ENCODE results near the gene CCDC30. TPM values are rescaled to one million over a fixed set of nuclear protein-coding genes. Genes with fewer than 3 reads are reported as not detected.

Gene CCDC30
- polyA plus RNA-seq, 3 donors: 0.95 to 1.5 (median 1.2) TPM

DNA sequence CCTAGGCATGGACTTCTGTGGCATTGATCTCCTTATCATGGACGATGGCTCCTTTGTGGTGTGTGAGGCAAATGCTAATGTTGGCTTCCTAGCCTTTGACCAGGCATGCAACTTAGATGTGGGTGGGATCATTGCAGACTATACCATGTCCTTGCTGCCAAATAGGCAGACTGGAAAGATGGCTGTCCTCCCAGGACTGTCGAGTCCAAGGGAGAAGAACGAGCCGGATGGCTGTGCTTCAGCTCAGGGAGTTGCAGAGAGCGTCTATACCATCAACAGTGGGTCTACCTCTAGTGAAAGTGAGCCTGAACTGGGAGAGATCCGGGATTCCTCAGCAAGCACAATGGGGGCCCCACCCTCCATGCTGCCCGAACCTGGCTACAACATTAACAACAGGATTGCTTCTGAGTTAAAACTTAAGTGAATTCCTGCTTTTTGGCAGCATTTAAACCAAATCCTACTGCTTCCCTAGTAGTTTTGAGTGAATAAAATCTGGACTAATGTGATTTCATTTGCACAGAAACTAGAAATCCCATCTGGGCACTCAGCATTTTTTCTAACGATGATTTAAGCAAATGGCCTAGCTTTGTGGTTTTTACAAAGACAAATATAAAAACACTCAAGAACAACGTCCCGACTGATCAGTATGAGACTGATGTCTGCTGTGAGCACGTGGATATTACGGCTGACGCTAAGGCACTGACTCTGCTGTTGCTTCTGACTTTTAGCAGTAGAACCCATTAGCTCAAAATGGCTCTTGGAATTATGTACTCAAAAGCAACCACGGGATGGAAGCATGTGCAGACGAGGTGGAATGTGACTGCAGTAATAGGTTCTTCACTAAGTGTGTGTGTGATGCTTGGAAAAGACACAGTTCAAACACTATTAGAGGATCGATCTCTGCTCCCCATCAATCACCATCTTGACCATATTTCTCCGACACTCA is 48.3 kb upstream of the CCDC30 start:
- no peaks in the 10 kb centered on the region for H3K36me3 Mint-ChIP-seq
- H3K9me3 Mint-ChIP-seq: peaks cover 0 to 3% (median 0%) of the 10 kb centered on the region in 7 donors
- WGBS (ENCODE audit: insufficient coverage): 94% methylated on average over 11 of the region's 17 CpGs
- DNase-seq: no peak
- no peak overlapping the region for H3K27ac Mint-ChIP-seq
- no peak overlapping the region for H3K27ac ChIP-seq (ENCODE audit: low read depth in 1 of 2, low read length in 2 of 2)
- no peaks in the 10 kb centered on the region for H3K4me1 ChIP-seq (ENCODE audit: control insufficient read depth in 1 of 2, insufficient read depth in 2 of 2, low read length in 2 of 2)
- TF ChIP-seq, protein P1, sequence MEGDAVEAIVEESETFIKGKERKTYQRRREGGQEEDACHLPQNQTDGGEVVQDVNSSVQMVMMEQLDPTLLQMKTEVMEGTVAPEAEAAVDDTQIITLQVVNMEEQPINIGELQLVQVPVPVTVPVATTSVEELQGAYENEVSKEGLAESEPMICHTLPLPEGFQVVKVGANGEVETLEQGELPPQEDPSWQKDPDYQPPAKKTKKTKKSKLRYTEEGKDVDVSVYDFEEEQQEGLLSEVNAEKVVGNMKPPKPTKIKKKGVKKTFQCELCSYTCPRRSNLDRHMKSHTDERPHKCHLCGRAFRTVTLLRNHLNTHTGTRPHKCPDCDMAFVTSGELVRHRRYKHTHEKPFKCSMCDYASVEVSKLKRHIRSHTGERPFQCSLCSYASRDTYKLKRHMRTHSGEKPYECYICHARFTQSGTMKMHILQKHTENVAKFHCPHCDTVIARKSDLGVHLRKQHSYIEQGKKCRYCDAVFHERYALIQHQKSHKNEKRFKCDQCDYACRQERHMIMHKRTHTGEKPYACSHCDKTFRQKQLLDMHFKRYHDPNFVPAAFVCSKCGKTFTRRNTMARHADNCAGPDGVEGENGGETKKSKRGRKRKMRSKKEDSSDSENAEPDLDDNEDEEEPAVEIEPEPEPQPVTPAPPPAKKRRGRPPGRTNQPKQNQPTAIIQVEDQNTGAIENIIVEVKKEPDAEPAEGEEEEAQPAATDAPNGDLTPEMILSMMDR (IDR thresholded peaks at IDR 0.05): no peak
- no peaks in the 10 kb centered on the region for H3K36me3 ChIP-seq (replicated peaks in 1 of 2; ENCODE audit: control insufficient read depth in 1 of 2, insufficient read depth in 2 of 2, low read length in 2 of 2)
- H3K4me3 ChIP-seq (replicated peaks in 1 of 3; ENCODE audit: low read depth in 2 of 3, low read length in 3 of 3): no peak overlapping the region
- no peak overlapping the region for H3K4me2 ChIP-seq (replicated peaks; ENCODE audit: extremely low read depth, low read length, poor library complexity, severe bottlenecking)
- intact Hi-C loops (cut with micrococcal nuclease): no loop called here
- no peaks in the 10 kb centered on the region for H3K9me3 ChIP-seq (replicated peaks in 1 of 2; ENCODE audit: control insufficient read depth in 1 of 2, insufficient read depth in 1 of 2, low read length in 2 of 2)
- no peaks in the 10 kb centered on the region for H3K79me2 ChIP-seq (ENCODE audit: insufficient read depth, low read length)
- H3K27me3 ChIP-seq (ENCODE audit: control insufficient read depth in 2 of 2, insufficient read depth in 2 of 2, low read length in 2 of 2): no peaks in the 10 kb centered on the region
- no peak overlapping the region for H3K9ac ChIP-seq (ENCODE audit: insufficient read depth, low read length, poor library complexity, severe bottlenecking)
- H3K4me1 Mint-ChIP-seq: no peaks in the 10 kb centered on the region
- H3K27me3 Mint-ChIP-seq (ENCODE audit: low read depth in 3 of 3): peaks cover 0 to 3% (median 2%) of the 10 kb centered on the region in 3 donors
- no peak overlapping the region for H3K4me3 Mint-ChIP-seq
- no peaks in the 10 kb centered on the region for H4K20me1 ChIP-seq (ENCODE audit: insufficient read depth, low read length)
- no peak overlapping the region for H2AFZ ChIP-seq (ENCODE audit: insufficient read depth, low read depth, low read length, poor library complexity, severe bottlenecking)

DNA sequence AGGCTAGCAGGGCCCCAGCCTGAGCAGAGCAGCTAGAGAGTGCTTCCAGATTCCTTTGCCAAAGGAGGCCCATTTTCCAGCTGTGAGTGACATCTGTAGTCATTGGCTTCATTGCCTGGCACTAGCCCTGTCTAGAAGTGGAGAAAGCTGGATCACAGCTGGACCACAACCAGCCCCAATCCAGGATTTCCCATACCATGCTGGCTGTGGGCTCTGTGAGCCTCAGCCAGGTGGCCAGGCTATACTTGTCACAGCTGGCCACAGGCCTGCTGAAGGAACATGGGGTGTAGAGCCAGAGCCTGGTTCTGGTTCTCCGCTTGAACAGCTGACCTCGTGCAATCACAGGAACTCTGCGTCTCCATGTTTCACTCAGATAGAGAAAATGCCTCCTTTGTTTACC is 45.9 kb upstream of the CCDC30 start:
- peaks cover 2 to 4% (median 3%) of the 10 kb centered on the region in 3 donors for H3K27me3 Mint-ChIP-seq (ENCODE audit: low read depth in 3 of 3)
- TF ChIP-seq, protein P1 (IDR thresholded peaks at IDR 0.05): no peak
- no peaks in the 10 kb centered on the region for H3K27me3 ChIP-seq (ENCODE audit: control insufficient read depth in 2 of 2, insufficient read depth in 2 of 2, low read length in 2 of 2)

More for the DNA sequence above, 45.9 kb upstream of the CCDC30 start:
- no peak for DNase-seq
- no peak overlapping the region for H3K4me3 Mint-ChIP-seq
- no peaks in the 10 kb centered on the region for H3K36me3 ChIP-seq (replicated peaks in 1 of 2; ENCODE audit: control insufficient read depth in 1 of 2, insufficient read depth in 2 of 2, low read length in 2 of 2)
- no peaks in the 10 kb centered on the region for H3K4me1 ChIP-seq (ENCODE audit: control insufficient read depth in 1 of 2, insufficient read depth in 2 of 2, low read length in 2 of 2)
- H3K9me3 ChIP-seq (replicated peaks in 1 of 2; ENCODE audit: control insufficient read depth in 1 of 2, insufficient read depth in 1 of 2, low read length in 2 of 2): no peaks in the 10 kb centered on the region
- no peak overlapping the region for H3K27ac Mint-ChIP-seq
- intact Hi-C loops (cut with micrococcal nuclease): no loop called here
- 54% methylated on average over 2 of the region's 3 CpGs for WGBS (ENCODE audit: insufficient coverage)
- H3K4me1 Mint-ChIP-seq: no peaks in the 10 kb centered on the region
- H3K36me3 Mint-ChIP-seq: no peaks in the 10 kb centered on the region
- H4K20me1 ChIP-seq (ENCODE audit: insufficient read depth, low read length): no peaks in the 10 kb centered on the region
- no peak overlapping the region for H3K27ac ChIP-seq (ENCODE audit: low read depth in 1 of 2, low read length in 2 of 2)
- no peaks in the 10 kb centered on the region for H3K79me2 ChIP-seq (ENCODE audit: insufficient read depth, low read length)
- no peak overlapping the region for H3K9ac ChIP-seq (ENCODE audit: insufficient read depth, low read length, poor library complexity, severe bottlenecking)
- no peak overlapping the region for H2AFZ ChIP-seq (ENCODE audit: insufficient read depth, low read depth, low read length, poor library complexity, severe bottlenecking)
- H3K9me3 Mint-ChIP-seq: peaks cover 0 to 4% (median 0%) of the 10 kb centered on the region in 7 donors
- no peak overlapping the region for H3K4me3 ChIP-seq (replicated peaks in 1 of 3; ENCODE audit: low read depth in 2 of 3, low read length in 3 of 3)
- H3K4me2 ChIP-seq (replicated peaks; ENCODE audit: extremely low read depth, low read length, poor library complexity, severe bottlenecking): no peak overlapping the region
